ENCODE measurements around the gene CCT7. TPM values are rescaled to one million over a fixed set of nuclear protein-coding genes. Genes with fewer than 3 reads are reported as not detected.

Gene CCT7
- total and polyA plus RNA-seq, 7 donors = 121 to 197 (median 173) TPM

- 86 to 88% methylated on average over 2 of the region's 2 CpGs for WGBS, 2 donors
- no peak for DNase-seq
- TF ChIP-seq EP300 (IDR thresholded peaks at IDR 0.05) = no peak
- TF ChIP-seq, protein P1, sequence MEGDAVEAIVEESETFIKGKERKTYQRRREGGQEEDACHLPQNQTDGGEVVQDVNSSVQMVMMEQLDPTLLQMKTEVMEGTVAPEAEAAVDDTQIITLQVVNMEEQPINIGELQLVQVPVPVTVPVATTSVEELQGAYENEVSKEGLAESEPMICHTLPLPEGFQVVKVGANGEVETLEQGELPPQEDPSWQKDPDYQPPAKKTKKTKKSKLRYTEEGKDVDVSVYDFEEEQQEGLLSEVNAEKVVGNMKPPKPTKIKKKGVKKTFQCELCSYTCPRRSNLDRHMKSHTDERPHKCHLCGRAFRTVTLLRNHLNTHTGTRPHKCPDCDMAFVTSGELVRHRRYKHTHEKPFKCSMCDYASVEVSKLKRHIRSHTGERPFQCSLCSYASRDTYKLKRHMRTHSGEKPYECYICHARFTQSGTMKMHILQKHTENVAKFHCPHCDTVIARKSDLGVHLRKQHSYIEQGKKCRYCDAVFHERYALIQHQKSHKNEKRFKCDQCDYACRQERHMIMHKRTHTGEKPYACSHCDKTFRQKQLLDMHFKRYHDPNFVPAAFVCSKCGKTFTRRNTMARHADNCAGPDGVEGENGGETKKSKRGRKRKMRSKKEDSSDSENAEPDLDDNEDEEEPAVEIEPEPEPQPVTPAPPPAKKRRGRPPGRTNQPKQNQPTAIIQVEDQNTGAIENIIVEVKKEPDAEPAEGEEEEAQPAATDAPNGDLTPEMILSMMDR (IDR thresholded peaks at IDR 0.05) = no peak
- no peak for TF ChIP-seq POLR2A (IDR thresholded peaks at IDR 0.05)
- TF ChIP-seq POLR2AphosphoS5 (IDR thresholded peaks at IDR 0.05) = no peak
- Histone ChIP-seq H3K4me3 (no peak overlapping the region), H3K36me3 (no peaks in the 10 kb centered on the region), H3K27ac (no peak overlapping the region), H3K27me3 (peaks cover 40 to 98% (median 58%) of the 10 kb centered on the region in 3 donors), H3K4me1 (peaks cover 0 to 30% (median 20%) of the 10 kb centered on the region in 4 donors), H3K9me3 (no peaks in the 10 kb centered on the region)
- intact Hi-C loops (cut with DNase I) = no loop called here
Measured at GRCh38 chr2:73294239-73294638, 60.1 kb downstream of the CCT7 start.

- WGBS, 2 donors = 39 to 43% methylated on average over 5 of the region's 5 CpGs
- no peak for TF ChIP-seq POLR2AphosphoS5 (IDR thresholded peaks at IDR 0.05)
- TF ChIP-seq EP300 (IDR thresholded peaks at IDR 0.05) = no peak
- TF ChIP-seq, protein P1 (IDR thresholded peaks at IDR 0.05) = no peak
- TF ChIP-seq POLR2A (IDR thresholded peaks at IDR 0.05) = no peak
- intact Hi-C loops (cut with DNase I) = no loop called here
- H3K9me3 ChIP-seq = no peaks in the 10 kb centered on the region
- H3K4me1 ChIP-seq = peaks cover 0 to 30% (median 20%) of the 10 kb centered on the region in 4 donors
- DNase-seq = no peak
- H3K4me3 ChIP-seq = no peak overlapping the region
- H3K27me3 ChIP-seq = peaks cover 40 to 84% (median 56%) of the 10 kb centered on the region in 3 donors
- no peak overlapping the region for H3K27ac ChIP-seq
- no peaks in the 10 kb centered on the region for H3K36me3 ChIP-seq
Measured at GRCh38 chr2:73295751-73296400, 61.8 kb downstream of the CCT7 start.

DNA sequence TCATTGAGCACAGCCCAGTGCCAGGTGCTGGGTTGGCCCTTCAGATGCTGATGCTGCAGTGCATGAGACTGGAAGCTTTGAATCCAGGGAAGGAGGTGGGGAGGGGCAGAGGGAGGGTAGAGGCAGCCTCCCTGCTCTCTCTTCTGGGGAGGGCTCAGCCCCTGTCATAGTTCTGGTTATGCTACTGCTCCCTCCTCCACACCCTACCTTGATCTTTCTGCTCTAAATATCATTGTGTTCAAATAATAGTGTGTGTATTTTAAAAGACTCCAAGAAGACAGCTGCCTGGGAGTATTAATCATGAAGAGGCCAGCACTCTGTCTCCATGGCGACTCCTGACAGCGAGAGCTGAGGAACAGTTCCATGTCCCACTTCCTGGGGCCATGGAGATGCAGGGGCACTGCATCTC, 63.0 kb downstream of the CCT7 start:
- no peaks in the 10 kb centered on the region for H3K36me3 ChIP-seq
- peaks cover 0 to 17% (median 10%) of the 10 kb centered on the region in 4 donors for H3K4me1 ChIP-seq
- no peak for DNase-seq
- no peaks in the 10 kb centered on the region for H3K9me3 ChIP-seq
- intact Hi-C loops (cut with DNase I) = no loop called here
- WGBS, 2 donors = 15 to 28% methylated on average over 2 of the region's 2 CpGs
- peaks cover 30 to 71% (median 43%) of the 10 kb centered on the region in 3 donors for H3K27me3 ChIP-seq
- no peak overlapping the region for H3K4me3 ChIP-seq
- no peak overlapping the region for H3K27ac ChIP-seq
- TF ChIP-seq POLR2A (IDR thresholded peaks at IDR 0.05) = no peak
- TF ChIP-seq, protein P1 (IDR thresholded peaks at IDR 0.05) = no peak
- TF ChIP-seq EP300 (IDR thresholded peaks at IDR 0.05) = no peak
- no peak for TF ChIP-seq POLR2AphosphoS5 (IDR thresholded peaks at IDR 0.05)

DNA sequence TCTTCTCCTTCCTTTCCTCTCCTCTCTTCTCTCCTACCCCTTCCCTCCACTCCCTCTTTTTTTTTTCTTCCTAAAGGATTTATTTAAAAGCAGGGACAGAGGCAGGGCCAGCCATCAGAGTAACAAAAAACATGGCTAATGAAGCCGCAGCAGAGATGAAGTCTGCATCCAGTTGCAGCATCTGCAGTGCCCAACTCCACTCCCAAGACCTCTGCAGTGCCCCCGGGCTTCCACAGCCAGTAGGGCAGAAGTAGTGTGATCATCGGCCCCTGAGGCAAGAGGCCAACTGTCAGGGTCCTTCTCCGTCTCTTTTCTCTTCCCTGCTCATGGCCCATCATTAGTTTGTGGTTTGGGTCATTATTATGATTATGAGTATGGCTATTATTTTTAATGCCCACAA, 63.5 kb downstream of the CCT7 start:
- peaks cover 0 to 15% (median 10%) of the 10 kb centered on the region in 4 donors for H3K4me1 ChIP-seq
- no peak overlapping the region for H3K27ac ChIP-seq
- intact Hi-C loops (cut with DNase I) = no loop called here
- H3K4me3 ChIP-seq = no peak overlapping the region
- TF ChIP-seq, protein P1 (IDR thresholded peaks at IDR 0.05) = no peak
- TF ChIP-seq POLR2A (IDR thresholded peaks at IDR 0.05) (no peak), EP300 (IDR thresholded peaks at IDR 0.05) (no peak), POLR2AphosphoS5 (IDR thresholded peaks at IDR 0.05) (no peak)
- whole genome bisulfite sequencing, 2 donors = 68 to 69% methylated on average over 4 of the region's 4 CpGs
- DNase-seq = no peak
- H3K36me3 ChIP-seq = no peaks in the 10 kb centered on the region
- H3K9me3 ChIP-seq = no peaks in the 10 kb centered on the region
- H3K27me3 ChIP-seq = peaks cover 26 to 67% (median 39%) of the 10 kb centered on the region in 3 donors
